Hepatocyte (in vitro differentiated cells): ENCODE measurements around the gene SP9. TPM values are rescaled to one million over a fixed set of nuclear protein-coding genes. Genes with fewer than 3 reads are reported as not detected.

Source experiments
- DNase-seq: peaks from one replicate; pipeline ENCODE4 v3.0.0-alpha.2; 2016; ENCODE audit warnings: low spot score
- H2AFZ ChIP-seq: fragments of 200-600 bp; sonication (generic); 2 replicates; pipeline ENCODE4 v1.6.0; 2016; ENCODE audit warnings: antibody characterized with exemption, mild to moderate bottlenecking
- H3K27ac ChIP-seq: fragments of 200-600 bp; sonication (generic); 2 replicates; pipeline ENCODE4 v1.5.1; 2016; ENCODE audit warnings: mild to moderate bottlenecking
- H3K27me3 ChIP-seq: fragments of 200-600 bp; sonication (generic); 2 replicates; pipeline ENCODE4 v1.6.1; 2016
- H3K36me3 ChIP-seq: fragments of 200-600 bp; sonication (generic); replicated peaks from 2 replicates; pipeline ENCODE4 v1.5.1; 2016; ENCODE audit warnings: low read depth; ENCODE audit not compliant: insufficient read depth
- H3K4me1 ChIP-seq: fragments of 200-600 bp; sonication (generic); 2 replicates; pipeline ENCODE4 v1.5.1; 2016; ENCODE audit warnings: mild to moderate bottlenecking, moderate library complexity; ENCODE audit not compliant: insufficient read depth
- H3K4me2 ChIP-seq: fragments of 200-600 bp; sonication (generic); 2 replicates; pipeline ENCODE4 v1.6.0; 2016
- H3K4me3 ChIP-seq: fragments of 200-600 bp; sonication (generic); 2 replicates; pipeline ENCODE4 v1.5.1; 2016; ENCODE audit warnings: mild to moderate bottlenecking
- H3K79me2 ChIP-seq: fragments of 200-600 bp; sonication (generic); 2 replicates; pipeline ENCODE4 v1.6.0; 2017; ENCODE audit warnings: mild to moderate bottlenecking
- H3K9me2 ChIP-seq: fragments of 200-600 bp; sonication (generic); replicated peaks from 2 replicates; pipeline ENCODE4 v1.6.0; 2017; ENCODE audit warnings: mild to moderate bottlenecking; ENCODE audit not compliant: insufficient read depth
- H3K9me3 ChIP-seq: fragments of 200-600 bp; sonication (generic); 2 replicates; pipeline ENCODE4 v1.5.1; 2016; ENCODE audit warnings: low read depth, mild to moderate bottlenecking
- H4K20me1 ChIP-seq: fragments of 200-600 bp; sonication (generic); 2 replicates; pipeline ENCODE4 v1.6.0; 2016; ENCODE audit warnings: mild to moderate bottlenecking; ENCODE audit not compliant: insufficient read depth, poor library complexity, severe bottlenecking
- CTCF ChIP-seq: fragments of 200-600 bp; sonication (generic); IDR thresholded peaks from 2 replicates; pipeline ENCODE4 v1.5.1; 2016; ENCODE audit warnings: antibody characterized with exemption, mild to moderate bottlenecking; ENCODE audit not compliant: poor library complexity
- EZH2 ChIP-seq: fragments of 200-600 bp; sonication (generic); IDR thresholded peaks from 2 replicates; pipeline ENCODE4 v1.6.1; 2016; ENCODE audit warnings: antibody characterized with exemption, mild to moderate bottlenecking, borderline replicate concordance
- EZH2phosphoT487 ChIP-seq: fragments of 200-600 bp; sonication (generic); IDR thresholded peaks from one replicate; pipeline ENCODE4 v1.6.1; 2018; ENCODE audit warnings: antibody characterized with exemption, mild to moderate bottlenecking, low read depth, moderate library complexity; ENCODE audit not compliant: unreplicated experiment, severe bottlenecking
- WGBS: methylation state at CpG from one replicate; pipeline ENCODE4 v1.1.6; 2016; ENCODE audit warnings: low lambda C conversion rate; ENCODE audit errors: missing lambda C conversion rate; 5-methylcytosine and 5-hydroxymethylcytosine counted together
- polyA plus RNA-seq: library from polyadenylated mRNA; unstranded; fragments of >200 nt; fragmentation: Nextera tagmentation; extraction: Ambion mirVana; gene quantifications from 2 replicates; pipeline ENCODE4 v1.2.1, GENCODE V29; 2016
- total RNA-seq: library from RNA; depleted of rRNA; stranded (reverse); fragments of >200 nt; gene quantifications from 2 replicates; pipeline ENCODE4 v1.2.3, GENCODE V29; 2014

The SP9 gene
- total RNA-seq: not detected in 2 replicates
- 0.29 and 0.30 TPM in 2 replicates for polyA plus RNA-seq

DNA sequence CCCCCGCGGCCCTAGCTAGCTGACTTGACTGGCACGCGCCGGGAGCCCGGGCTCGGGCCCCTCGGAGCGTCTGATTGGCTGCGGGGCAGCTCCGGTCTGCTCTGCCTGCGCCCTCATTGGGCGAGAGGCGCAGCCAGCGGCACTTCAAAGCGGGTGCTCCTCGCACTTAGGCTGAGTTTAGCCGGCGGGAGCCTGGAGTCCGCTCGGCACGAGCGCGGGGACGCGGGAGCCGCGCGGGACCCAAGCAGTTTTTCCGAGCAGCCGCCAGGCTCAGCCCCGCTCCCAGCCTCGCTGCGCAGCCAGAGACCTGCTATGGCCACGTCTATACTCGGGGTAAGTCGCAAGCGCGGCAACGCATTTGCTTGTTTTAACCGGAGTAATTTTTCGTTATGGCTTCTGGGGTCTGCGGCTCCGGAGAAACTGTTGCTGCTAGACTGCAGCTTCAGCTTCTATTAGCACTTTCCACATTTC, at the start of gene SP9:
SP9 (plus strand) TSS at position 174 of the 471 bp plus-strand sequence; CDS start at position 313, 139 bp downstream.
- peak within 1 kb of the TSS; percentile 89 for H3K4me2 ChIP-seq

DNA sequence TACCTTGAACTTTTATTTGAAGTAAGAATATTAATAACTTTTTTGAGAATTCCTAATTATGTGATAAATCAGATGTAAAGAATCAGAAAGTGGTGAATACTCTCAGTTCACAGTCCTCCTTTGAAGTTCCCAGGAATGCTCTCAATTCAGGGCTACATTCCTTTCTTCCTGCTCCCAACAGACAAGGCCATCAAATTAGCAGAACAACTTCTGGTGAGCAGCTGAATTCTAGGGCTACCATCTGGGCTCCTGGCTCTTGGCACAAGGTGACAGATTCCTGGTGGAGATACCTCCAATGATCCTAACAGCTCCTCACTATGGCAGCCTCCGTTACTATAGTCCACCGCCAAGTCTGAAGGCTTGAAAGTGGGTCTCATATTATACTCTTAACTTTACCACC, 48.6 kb upstream of the SP9 start:
- no peaks in the 10 kb centered on the region for H3K27me3 ChIP-seq
- H3K36me3 ChIP-seq: no peaks in the 10 kb centered on the region
- no peak overlapping the region for H3K4me2 ChIP-seq
- no peak overlapping the region for H2AFZ ChIP-seq
- no peaks in the 10 kb centered on the region for H3K79me2 ChIP-seq
- no peaks in the 10 kb centered on the region for H3K9me3 ChIP-seq
- no peaks in the 10 kb centered on the region for H4K20me1 ChIP-seq
- H3K4me1 ChIP-seq: no peaks in the 10 kb centered on the region
- WGBS: 76% methylated on average over 2 of the region's 2 CpGs
- no peak overlapping the region for H3K4me3 ChIP-seq
- no peaks in the 10 kb centered on the region for H3K9me2 ChIP-seq
- no peak for DNase-seq
- TF ChIP-seq EZH2phosphoT487: no peak
- no peak for TF ChIP-seq EZH2
- TF ChIP-seq CTCF: no peak
- no peak overlapping the region for H3K27ac ChIP-seq

More for the DNA sequence above, at the start of gene SP9:
- H3K9me3 ChIP-seq: no peaks in the 10 kb centered on the region
- DNase-seq: peak; percentile 64
- WGBS: 1% methylated on average over 44 of the region's 44 CpGs
- H3K4me1 ChIP-seq: peaks cover 28% of the 10 kb centered on the region
- H3K4me3 ChIP-seq: peak within 1 kb of the TSS; percentile 12
- no peak within 1 kb of the TSS for H3K27ac ChIP-seq
- peak within 1 kb of the TSS; percentile 69 for H2AFZ ChIP-seq
- H3K9me2 ChIP-seq: no peaks in the 10 kb centered on the region
- no peaks in the 10 kb centered on the region for H3K36me3 ChIP-seq
- peaks cover 95% of the 10 kb centered on the region for H3K27me3 ChIP-seq
- peaks cover 2% of the 10 kb centered on the region for H4K20me1 ChIP-seq
- TF ChIP-seq EZH2phosphoT487 (peak; percentile 77), EZH2 (no peak)
- no peaks in the 10 kb centered on the region for H3K79me2 ChIP-seq

- Histone ChIP-seq H3K27me3 (no peaks in the 10 kb centered on the region), H2AFZ (no peak overlapping the region), H3K4me2 (no peak overlapping the region), H4K20me1 (no peaks in the 10 kb centered on the region), H3K36me3 (no peaks in the 10 kb centered on the region), H3K4me3 (no peak overlapping the region), H3K9me2 (no peaks in the 10 kb centered on the region), H3K4me1 (no peaks in the 10 kb centered on the region), H3K27ac (no peak overlapping the region), H3K79me2 (no peaks in the 10 kb centered on the region), H3K9me3 (no peaks in the 10 kb centered on the region)
- WGBS: 97% methylated on average over 1 of the region's 1 CpG
- no peak for DNase-seq
- TF ChIP-seq CTCF: no peak
- TF ChIP-seq EZH2: no peak
- TF ChIP-seq EZH2phosphoT487: no peak
Measured at GRCh38 chr2:174292908-174293307, 41.8 kb upstream of the SP9 start.

- no peaks in the 10 kb centered on the region for H4K20me1 ChIP-seq
- no peak for TF ChIP-seq CTCF
- no peak for TF ChIP-seq EZH2phosphoT487
- no peak for TF ChIP-seq EZH2
- no peaks in the 10 kb centered on the region for H3K9me2 ChIP-seq
- no peaks in the 10 kb centered on the region for H3K4me1 ChIP-seq
- 83% methylated on average over 3 of the region's 3 CpGs for WGBS
- no peaks in the 10 kb centered on the region for H3K36me3 ChIP-seq
- DNase-seq: peak; percentile 18
- no peak overlapping the region for H3K4me3 ChIP-seq
- no peaks in the 10 kb centered on the region for H3K79me2 ChIP-seq
- H2AFZ ChIP-seq: no peak overlapping the region
- no peaks in the 10 kb centered on the region for H3K27me3 ChIP-seq
- no peaks in the 10 kb centered on the region for H3K9me3 ChIP-seq
- no peak overlapping the region for H3K4me2 ChIP-seq
- H3K27ac ChIP-seq: no peak overlapping the region
Measured at GRCh38 chr2:174300114-174300513, 34.6 kb upstream of the SP9 start.
